Nephron progenitor cell (in vitro differentiated cells): ENCODE data around the gene FNIP2.

Experiments used
- DNase-seq: peaks from one replicate; pipeline ENCODE4 v3.0.0; 2021
- H3K27ac Mint-ChIP-seq: 2 replicates; pipeline ENCODE4 v1.8.0; 2021; ENCODE audit warnings: mild to moderate bottlenecking, moderate library complexity, mixed read lengths
- H3K27me3 Mint-ChIP-seq: 2 replicates; pipeline ENCODE4 v1.8.0; 2021; ENCODE audit warnings: mild to moderate bottlenecking, low read depth, mixed read lengths; ENCODE audit not compliant: poor library complexity
- H3K36me3 Mint-ChIP-seq: 2 replicates; pipeline ENCODE4 v1.8.0; 2021; ENCODE audit warnings: low read depth, mixed read lengths
- H3K4me1 Mint-ChIP-seq: 2 replicates; pipeline ENCODE4 v1.8.0; 2021; ENCODE audit warnings: mixed read lengths
- H3K4me3 Mint-ChIP-seq: 2 replicates; pipeline ENCODE4 v1.8.0; 2021; ENCODE audit warnings: mild to moderate bottlenecking, moderate library complexity, mixed read lengths
- H3K9me3 Mint-ChIP-seq: 2 replicates; pipeline ENCODE4 v1.8.0; 2021; ENCODE audit warnings: mild to moderate bottlenecking, moderate library complexity, mixed read lengths
- TF ChIP-seq, protein P1 (sequence below): fragments of 200-600 bp; sonication (generic); IDR thresholded peaks from 2 replicates; pipeline ENCODE4 v1.5.0; 2021; ENCODE audit warnings: antibody characterized with exemption

Gene FNIP2

DNA sequence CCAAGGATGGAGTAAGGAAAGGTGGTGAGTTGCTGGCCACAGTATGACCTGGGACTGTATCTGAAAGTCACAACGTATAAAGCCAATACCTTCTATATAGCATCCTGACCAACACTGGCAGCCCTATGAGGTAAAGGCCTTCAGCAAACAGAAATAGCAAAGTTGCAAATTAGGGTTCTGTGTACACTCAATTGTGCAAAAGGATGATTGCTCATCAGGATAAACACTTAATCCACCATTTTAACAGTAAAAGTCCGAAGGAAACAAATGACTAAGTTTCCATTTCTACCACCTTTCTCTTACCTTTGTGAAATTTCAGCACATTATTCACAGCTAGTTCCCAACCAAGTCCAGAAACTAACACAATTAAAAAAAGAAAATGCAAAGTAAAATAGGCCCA, 1.4 kb upstream of the FNIP2 start:
- H3K4me3 Mint-ChIP-seq = peak overlapping the region; percentile 80
- no peak overlapping the region for H3K27ac Mint-ChIP-seq
- no peak for DNase-seq
- peaks cover 31% of the 10 kb centered on the region for H3K4me1 Mint-ChIP-seq
- peaks cover 7% of the 10 kb centered on the region for H3K27me3 Mint-ChIP-seq
- TF ChIP-seq, protein P1, sequence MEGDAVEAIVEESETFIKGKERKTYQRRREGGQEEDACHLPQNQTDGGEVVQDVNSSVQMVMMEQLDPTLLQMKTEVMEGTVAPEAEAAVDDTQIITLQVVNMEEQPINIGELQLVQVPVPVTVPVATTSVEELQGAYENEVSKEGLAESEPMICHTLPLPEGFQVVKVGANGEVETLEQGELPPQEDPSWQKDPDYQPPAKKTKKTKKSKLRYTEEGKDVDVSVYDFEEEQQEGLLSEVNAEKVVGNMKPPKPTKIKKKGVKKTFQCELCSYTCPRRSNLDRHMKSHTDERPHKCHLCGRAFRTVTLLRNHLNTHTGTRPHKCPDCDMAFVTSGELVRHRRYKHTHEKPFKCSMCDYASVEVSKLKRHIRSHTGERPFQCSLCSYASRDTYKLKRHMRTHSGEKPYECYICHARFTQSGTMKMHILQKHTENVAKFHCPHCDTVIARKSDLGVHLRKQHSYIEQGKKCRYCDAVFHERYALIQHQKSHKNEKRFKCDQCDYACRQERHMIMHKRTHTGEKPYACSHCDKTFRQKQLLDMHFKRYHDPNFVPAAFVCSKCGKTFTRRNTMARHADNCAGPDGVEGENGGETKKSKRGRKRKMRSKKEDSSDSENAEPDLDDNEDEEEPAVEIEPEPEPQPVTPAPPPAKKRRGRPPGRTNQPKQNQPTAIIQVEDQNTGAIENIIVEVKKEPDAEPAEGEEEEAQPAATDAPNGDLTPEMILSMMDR = no peak
- no peaks in the 10 kb centered on the region for H3K36me3 Mint-ChIP-seq
- no peaks in the 10 kb centered on the region for H3K9me3 Mint-ChIP-seq

DNA sequence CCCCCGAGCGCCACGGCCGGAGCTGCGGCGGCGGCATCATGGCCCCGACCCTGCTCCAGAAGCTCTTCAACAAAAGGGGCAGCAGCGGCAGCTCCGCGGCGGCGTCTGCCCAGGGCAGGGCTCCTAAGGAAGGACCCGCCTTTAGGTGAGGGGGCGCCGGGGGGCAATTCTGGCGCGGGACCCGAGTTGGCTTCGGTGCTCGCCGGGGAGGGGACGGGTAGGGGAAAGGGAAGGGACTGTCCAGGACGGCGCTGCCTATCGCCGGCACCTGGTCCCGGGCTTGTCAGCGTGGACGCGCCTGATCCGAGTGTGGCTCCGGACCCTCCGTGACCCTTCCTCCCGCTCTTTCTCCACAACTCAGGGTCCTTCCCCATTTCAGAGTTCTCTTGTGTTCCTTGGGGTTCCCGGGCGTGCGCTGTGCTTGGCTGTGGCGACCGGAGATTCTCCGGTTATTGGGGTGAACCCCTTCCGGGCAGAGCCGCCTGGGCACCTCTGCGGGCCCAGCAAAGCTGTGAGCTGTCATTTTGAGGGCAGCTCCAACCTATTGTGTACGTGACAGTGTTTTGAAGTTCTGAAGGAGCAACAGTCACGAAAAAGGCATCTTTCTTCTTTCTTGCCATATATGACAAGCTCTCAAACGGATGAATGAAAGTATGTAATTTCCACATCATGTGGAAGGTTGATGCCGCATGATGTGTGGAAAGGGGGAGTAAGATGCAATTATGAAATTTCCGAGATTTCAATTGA, 522 bp downstream of the FNIP2 start:
- TF ChIP-seq, protein P1 = no peak
- peak; percentile 51 for DNase-seq
- H3K27me3 Mint-ChIP-seq = peaks cover 7% of the 10 kb centered on the region
- H3K36me3 Mint-ChIP-seq = no peaks in the 10 kb centered on the region
- peak overlapping the region; percentile 59 for H3K27ac Mint-ChIP-seq
- peaks cover 31% of the 10 kb centered on the region for H3K4me1 Mint-ChIP-seq
- H3K4me3 Mint-ChIP-seq = peak overlapping the region; percentile 97
- H3K9me3 Mint-ChIP-seq = no peaks in the 10 kb centered on the region

DNA sequence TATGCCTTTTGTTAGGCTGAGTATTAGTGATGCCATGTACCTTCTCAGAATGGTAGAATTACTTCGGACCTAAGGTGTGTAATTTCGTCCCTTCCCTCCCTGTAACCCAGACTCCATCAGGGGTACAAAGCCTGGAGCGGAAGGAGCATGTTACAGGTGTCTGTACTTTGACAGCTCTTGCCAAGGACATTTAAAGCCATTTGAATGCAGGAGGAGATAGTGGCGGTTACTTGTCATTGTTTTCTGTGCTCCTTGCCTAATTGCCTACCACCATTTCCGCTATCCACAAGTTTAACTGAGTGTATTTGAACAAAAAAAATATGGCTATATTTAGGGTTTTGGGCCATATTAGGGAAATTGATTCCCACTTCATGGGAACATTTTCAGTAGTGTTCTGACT, 1.8 kb downstream of the FNIP2 start:
- peaks cover 7% of the 10 kb centered on the region for H3K27me3 Mint-ChIP-seq
- H3K9me3 Mint-ChIP-seq = no peaks in the 10 kb centered on the region
- H3K4me1 Mint-ChIP-seq = peaks cover 40% of the 10 kb centered on the region
- no peak overlapping the region for H3K27ac Mint-ChIP-seq
- no peak for DNase-seq
- H3K4me3 Mint-ChIP-seq = peak overlapping the region; percentile 66
- no peaks in the 10 kb centered on the region for H3K36me3 Mint-ChIP-seq
- TF ChIP-seq, protein P1 = no peak

DNA sequence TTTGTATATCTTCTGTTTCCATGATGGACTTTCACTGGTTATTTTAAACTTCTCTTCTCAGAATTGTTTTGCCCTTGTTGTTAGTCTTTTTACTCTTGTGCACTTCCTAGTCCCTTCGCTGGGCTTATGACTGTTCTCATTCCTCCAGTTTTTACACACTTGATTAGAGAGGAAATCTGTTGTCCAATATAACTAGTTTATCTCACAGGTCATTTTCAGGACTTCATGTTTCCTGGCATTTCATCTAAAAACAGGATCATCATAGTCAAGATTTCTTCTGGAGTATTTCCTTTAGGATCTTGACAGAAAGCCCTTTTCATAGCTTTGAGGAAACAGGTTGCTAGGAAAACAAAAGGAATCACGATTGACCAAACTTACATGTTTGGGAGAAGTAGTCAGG, 3.0 kb downstream of the FNIP2 start:
- no peaks in the 10 kb centered on the region for H3K36me3 Mint-ChIP-seq
- no peak overlapping the region for H3K4me3 Mint-ChIP-seq
- H3K27me3 Mint-ChIP-seq = peaks cover 5% of the 10 kb centered on the region
- no peaks in the 10 kb centered on the region for H3K9me3 Mint-ChIP-seq
- H3K27ac Mint-ChIP-seq = no peak overlapping the region
- TF ChIP-seq, protein P1 = no peak
- peaks cover 40% of the 10 kb centered on the region for H3K4me1 Mint-ChIP-seq
- DNase-seq = no peak

DNA sequence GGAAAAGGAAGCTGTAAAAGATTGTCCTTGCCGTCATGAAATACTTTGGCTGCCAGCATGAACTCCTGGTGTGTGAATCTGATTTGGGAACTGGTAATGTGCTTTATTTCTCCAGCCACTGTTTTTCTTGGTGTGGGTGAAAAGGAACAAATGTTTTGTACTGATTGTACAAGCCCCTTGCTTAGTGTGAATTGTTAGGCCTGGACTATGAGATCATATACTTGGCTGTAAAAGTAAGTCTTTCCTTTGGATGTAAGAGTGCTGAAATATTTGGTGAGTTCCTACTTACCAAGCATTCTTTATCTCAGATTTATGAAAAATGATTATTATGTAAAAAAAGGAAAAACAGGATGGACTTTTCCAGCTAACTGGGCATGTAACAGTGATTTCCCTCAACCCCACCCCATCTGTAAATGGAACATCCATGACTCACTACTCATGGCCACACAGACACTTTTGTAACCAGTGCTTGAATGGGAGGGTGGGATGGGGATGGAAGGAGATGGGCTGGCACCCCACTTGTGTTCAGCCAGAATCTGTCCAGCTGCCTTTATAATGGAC, 6.3 kb downstream of the FNIP2 start:
- TF ChIP-seq, protein P1 = no peak
- Mint-ChIP-seq H3K27me3 (no peaks in the 10 kb centered on the region), H3K4me1 (peaks cover 23% of the 10 kb centered on the region), H3K36me3 (no peaks in the 10 kb centered on the region), H3K9me3 (no peaks in the 10 kb centered on the region), H3K4me3 (no peak overlapping the region), H3K27ac (no peak overlapping the region)
- no peak for DNase-seq

DNA sequence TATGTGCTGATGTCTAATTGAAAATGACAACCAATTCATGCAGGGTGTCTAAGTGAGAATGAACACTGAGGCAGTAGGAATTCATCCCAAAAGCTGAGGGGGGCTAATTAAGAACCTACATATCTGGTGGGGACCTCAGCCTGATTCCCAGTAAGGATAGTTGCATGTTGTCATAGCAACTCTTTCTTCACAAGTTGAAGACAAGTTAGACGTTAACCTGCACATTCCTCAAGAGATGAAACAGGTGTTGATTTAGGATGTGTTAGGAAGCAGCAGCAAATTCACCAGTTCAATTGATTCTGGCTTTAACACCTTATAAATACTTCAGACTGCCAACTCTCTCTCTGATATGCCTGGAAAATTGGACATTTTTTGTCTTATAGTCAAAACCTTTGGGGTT, 7.3 kb downstream of the FNIP2 start:
- no peaks in the 10 kb centered on the region for H3K27me3 Mint-ChIP-seq
- H3K9me3 Mint-ChIP-seq = no peaks in the 10 kb centered on the region
- no peak overlapping the region for H3K4me3 Mint-ChIP-seq
- no peak overlapping the region for H3K27ac Mint-ChIP-seq
- peaks cover 19% of the 10 kb centered on the region for H3K4me1 Mint-ChIP-seq
- no peaks in the 10 kb centered on the region for H3K36me3 Mint-ChIP-seq
- TF ChIP-seq, protein P1 = no peak
- no peak for DNase-seq
